Activated CD4-positive, alpha-beta T cell treated with anti-CD3 and anti-CD28 coated beads, Interleukin-2, amount 50 U/mL, for 4 hours (primary cell): ENCODE results near the gene EXOC3L1.

Experiments used
- DNase-seq, 2 experiments: peaks; one replicate each; pipeline ENCODE4 v3.0.0-alpha.2; 2020

The EXOC3L1 gene

DNA sequence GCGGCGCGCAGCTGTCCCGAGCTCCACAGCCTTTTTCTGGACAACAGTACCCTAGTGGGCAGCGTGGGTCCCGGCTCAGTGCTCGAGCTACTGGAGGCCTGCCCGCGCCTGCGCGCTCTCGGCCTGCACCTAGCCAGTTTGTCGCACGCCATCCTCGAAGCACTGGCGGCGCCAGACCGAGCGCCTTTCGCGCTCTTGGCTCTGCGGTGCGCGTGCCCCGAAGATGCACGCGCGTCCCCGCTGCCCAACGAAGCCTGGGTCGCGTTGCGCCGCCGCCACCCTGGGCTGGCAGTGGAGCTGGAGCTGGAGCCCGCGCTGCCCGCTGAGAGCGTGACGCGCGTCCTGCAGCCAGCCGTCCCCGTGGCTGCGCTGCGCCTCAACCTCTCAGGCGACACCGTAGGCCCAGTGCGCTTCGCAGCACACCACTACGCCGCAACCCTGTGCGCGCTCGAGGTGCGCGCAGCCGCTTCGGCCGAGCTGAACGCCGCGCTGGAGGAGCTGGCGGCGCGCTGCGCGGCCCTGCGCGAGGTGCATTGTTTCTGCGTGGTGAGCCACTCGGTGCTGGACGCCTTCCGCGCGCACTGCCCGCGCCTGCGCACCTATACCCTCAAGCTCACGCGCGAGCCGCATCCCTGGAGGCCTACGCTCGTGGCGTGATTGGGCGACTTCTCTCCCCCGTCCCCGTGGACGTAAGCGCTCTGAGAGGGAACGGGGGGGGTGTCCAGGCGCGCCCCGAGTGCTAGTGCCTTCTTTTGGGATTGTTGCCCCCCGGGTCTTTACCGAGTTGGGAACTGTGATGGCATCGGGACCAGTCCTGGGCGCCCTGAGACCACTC, 26.6 kb downstream of the EXOC3L1 start:
- DNase-seq: peak; percentile 27 to 33

DNA sequence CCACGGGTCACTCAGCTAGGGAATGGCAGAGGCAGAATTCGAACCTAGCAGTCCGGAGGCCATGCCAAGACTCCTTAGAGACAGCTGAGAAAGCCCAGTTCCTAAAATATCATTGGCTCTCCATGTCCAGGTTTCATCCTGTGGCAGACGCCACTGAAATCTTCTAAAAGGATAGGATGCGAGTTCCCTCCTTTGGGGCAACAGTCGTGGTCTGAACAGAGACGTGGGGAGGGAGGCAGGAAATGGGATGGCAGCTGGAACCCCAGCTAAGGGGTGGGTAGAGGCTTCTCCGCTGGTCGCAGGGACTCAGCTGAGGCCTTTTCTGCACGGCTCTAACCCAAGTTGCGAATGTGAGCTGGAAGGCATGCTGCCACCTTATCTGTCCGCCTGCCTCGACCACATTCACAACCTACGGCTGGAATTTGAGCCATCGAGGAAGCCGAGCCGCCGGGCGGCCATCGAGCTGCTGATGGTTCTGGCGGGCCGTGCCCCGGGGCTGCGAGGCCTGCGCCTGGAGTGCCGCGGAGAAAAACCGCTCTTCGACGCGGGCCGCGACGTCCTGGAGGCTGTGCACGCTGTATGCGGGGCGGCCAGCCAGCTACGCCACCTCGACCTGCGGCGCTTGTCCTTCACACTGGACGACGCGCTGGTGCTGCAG, 27.3 kb downstream of the EXOC3L1 start:
- no peak for DNase-seq

DNA sequence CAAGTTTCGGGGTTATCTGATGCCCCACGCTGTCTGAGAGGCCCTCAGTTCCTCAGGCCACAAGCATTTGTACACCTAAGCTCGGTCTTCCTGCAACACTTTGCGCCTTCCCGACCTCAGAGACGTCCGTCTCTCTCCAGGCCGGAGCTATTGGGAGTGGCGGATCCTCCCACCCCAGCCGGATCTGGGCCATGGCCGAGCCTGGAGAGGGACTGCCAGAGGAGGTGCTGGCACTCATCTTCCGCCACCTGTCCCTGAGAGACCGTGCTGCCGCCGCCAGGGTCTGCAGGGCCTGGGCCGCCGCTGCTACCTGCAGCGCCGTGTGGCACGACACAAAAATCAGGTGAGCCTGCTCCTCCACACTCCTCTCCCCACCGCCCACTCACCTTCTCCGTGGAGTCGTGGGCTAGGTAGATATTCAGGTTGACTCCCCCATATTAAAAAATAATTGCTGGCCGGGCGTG, 28.3 kb downstream of the EXOC3L1 start:
- no peak for DNase-seq

DNA sequence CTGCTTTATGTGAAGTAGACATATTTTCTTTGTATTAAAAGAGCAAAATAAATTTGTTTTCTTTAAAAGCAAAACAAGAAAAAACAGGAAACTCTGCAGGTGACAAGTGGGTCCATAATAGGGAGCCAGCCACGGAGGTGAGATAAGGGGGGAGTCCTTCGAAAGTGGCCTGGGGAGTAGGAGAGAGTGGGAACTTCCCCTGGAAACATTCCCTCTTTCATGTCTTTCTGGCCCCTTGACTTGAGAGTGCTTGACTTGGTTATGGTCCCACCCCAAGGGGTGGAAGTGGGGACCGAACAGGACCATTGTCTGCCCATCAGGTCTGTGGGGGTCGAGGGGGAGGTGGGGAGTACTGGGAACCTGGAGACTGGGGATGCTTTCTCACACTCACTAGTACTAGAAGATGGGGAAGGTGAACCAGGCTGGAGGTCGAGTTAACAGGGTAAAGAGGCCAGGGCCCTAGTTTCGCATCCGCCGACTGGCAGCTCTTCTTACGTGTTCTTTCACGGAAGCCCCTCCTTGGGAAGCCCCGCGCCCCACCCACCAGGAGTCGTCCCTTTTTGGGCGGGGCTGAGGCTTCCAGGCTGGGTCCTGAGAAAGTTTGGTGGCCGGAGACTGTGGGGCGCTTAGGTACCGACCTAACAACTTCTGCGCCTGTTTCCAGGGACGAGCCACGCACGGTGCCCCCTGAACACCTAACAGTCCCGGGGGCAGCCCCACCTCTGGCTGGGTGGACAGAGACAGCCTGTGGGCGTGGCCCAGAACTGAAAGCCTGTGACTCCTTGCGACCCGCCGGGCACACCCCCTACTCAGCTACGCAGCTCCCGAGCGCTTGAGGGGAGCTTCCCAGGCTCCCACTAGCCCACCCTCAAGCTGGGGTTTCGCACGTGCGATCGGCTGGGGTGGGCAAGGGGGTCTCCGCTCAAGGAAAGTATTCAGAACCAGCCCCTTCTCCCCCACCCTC, 31.0 kb downstream of the EXOC3L1 start:
- peak; percentile 79 to 80 for DNase-seq

DNA sequence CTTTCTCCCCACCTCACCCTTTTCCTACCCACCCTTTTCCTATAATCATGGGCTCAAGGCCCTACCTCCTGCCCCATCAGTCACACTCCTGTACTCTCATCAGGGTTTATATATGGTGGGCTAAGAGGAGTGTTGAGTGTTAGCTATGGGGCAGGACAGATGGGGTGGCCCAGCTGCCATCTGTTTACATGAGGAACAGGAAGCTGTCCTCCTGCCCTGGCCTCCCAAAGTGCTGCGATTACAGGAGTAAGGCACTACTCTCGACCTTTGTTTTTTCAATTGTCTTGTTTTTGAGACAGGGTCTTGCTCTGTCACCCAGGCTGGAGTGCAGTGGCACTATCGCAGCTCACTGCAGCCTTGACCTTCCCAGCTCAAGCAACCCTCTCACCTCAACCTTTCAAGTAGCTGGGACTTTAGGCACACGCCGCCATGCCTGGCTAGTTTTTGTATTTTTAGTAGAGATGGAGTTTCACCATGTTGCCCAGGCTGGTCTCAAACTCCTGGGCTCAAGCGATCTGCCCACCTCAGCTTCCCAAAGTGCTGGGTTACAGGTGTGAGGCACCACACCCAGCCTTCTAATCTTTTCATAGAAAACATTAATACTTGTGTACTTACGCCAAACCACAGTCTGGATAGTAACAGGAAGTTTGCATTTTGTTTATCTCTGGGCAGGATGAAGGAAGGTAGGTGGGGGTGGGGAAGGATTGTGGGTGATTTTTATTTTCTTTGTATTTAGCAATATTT, 31.9 kb downstream of the EXOC3L1 start:
- DNase-seq: no peak

DNA sequence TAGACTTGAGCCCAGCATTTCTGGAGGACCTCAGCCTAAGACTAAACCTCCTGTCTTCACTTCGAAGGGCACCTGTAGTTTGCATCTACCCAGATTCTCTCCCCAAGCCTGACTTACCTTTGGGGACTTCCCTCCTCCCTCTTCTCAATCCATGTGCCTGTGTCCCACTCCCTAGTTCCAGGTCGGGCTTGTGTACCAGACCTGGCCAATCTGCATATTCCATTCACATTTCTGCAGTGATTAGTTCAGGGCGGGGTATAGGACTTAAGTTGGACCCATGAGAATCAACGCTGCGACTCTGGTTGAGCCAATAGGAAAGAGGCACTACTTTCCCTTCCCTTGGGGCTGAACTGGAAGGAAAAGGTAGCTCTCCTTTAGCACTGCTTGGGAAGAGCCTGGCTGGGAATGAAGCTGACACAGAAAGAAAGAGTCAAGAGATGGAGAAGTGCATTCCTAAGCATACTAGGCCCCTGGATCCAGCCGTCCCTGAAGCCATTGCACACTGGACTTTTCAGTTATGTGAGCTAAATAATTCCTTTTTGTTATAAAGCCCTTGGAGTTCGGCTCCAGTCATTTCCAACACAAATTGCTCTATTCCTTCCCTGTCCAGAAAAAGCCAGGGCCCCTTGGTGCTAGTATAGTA, 32.7 kb downstream of the EXOC3L1 start:
- DNase-seq: no peak

DNA sequence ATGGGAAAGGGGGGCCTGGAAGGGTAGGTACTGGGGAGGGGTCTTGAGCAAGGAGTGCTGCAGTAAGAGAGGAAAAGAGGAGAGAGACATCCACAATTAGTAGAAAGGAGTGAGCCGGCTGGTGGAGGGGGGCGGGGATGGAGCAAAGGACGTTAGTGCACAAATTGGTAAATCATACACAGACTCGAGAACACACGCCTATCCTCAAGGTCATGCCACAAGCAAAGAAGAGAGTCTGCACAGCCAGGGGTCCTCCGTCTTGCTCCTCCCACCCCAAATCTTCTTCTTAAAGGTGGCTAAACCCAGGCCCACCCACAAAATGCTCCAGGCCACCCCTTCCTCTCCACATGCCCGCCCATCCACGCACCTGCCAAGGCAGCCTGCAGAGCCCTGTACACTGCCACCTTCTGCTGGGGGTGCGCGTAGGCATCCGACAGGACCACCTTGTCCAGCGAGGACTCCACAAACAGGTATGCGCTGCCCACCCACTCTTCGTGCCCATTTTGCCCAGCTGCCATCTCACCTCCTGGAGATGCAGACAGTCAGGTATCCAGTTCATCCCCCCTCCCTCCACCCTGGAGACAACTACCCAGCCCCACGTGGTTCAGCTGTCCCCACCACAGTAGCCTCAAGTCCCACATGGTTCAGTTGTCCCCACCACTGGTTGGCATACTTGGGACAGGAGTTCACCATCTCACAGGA, 33.6 kb downstream of the EXOC3L1 start:
- no peak for DNase-seq

DNA sequence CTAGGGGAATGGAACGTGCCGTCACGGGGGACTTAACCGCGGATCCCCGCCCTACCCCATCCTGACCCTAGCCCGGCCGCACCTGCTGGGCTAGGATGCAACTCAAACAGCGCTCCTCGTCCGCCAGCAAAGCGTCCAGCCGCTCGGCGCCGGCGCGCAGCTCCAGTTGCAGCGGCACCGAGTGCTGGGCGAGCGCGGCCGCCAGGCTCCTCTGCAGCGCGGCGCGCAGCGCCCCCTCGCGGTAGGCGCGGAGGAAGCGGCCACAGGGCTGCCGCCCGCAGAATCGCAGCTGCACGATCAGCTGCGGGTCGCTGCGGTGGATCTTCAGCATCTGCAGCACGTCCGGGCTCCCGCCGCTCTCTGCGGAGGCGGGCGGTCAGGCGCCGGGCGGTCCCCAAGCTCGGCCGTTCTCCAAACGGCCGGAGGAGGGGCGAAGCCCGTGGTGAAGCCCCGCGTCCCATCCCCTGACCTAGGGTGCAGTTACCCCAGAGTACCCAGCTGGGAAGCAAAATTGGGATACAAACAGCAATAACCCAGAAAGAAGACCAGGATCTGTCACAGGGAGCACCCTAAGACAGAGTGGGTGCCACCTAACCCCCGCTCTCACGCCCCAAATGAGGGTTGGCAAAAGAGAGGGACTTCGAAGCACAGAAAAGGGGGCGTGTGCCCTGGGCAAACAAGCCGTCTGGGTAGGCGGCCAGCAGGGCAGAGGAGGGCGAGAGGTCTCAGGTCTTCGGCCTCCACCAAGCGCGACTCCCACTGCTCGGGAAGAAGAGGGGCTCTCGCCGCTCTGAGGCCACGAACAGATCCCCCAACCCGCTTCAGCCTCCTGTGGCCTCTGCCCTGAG, 34.4 kb downstream of the EXOC3L1 start:
- peak; percentile 66 to 68 for DNase-seq

DNA sequence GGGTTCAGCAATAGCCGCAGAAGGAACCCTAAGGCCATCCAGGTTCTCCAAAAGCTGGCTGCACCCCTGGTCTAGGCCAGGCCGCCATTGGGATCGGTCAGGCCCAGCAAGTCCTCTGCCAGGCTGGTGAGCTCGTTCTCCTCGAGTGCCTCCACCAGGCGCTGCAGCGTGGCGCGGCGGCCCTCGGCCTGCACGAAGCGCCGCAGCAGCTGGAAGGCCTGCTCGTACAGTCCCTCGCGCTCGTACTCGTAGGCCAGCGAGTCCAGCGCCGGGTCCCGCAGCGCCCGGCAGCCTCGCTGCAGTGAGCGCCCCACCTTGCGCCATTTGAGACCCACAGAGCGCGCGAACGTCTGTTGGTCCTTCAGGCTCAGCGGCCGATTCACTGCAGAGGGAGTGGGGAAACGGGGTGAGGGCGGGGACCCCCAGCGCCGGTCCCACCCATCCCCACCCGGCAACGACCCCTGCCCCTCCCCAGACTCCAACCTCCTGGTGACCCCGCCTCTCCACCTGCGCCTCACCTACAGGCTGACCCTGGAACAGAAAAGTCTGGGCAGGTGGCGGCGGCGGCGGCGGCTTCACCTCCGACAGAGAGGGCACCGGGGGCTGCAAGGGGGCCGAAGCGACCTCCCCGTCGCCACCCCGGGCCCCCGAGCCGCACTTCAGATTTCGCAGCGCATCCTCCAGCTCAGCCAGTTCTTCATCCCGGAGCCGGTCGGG, 35.2 kb downstream of the EXOC3L1 start:
- no peak for DNase-seq

DNA sequence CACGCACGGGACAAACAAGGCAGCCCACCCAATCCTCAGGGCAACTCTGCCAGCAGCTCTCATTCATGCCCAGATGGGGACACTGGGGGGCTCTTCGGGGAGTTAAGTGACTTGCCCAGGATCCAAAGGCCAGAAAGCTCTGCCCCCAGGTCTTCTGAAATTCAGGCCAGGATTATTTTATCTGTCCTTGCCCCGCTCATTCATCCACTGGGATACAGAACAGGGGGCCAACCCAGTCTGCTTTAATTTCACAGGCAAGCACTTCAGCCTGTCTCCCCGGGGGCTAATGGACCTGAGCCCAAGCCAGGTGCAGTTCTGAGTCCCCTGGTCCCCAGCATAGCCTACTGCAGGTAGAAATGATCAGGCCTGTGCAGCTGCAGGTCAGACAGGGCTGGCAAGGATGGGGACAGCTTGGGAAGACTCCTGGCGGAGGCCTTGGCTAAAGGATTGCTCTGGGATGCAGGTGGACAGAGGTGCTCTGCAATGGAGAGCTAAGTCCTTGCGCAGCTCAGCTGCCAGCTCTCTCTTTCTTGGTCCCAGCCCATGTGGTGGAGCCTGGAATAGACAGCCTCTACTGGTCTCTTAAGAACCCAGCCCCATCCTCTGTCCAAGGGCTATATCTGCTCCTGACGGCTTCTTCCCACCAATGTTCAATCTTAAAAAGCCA, 38.4 kb downstream of the EXOC3L1 start:
- DNase-seq: no peak

DNA sequence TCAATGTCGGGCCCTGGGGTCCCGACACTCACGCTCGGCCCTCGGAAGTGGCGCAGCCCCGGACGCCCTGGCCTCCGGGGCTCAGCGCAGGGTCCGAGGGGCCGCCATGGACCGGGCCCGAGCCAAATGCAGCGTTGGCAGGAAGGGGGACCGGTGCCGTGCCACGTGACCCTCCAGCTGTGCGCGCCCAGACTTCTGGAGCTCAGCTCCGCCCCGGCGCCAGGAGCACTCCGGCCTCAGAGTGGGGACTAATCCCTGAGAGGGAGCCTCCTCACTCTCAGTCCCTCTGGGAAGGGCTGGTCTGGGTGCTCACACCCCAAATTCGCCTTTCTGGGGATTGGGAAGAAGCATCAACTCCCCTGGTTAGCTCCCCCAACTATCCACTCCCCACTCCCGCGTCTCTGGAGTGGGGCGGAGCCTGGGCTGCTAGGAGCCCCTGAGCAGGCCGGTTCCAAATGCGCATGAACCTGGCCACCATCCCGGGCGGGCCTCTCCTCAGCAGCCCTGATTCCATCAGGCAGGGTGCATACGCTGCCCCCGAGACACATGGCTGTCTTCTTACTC, 39.0 kb downstream of the EXOC3L1 start, which contains the start of gene B3GNT9:
Gene B3GNT9, minus strand, starts transcription at position 166 of the 564 bp plus-strand sequence. CDS start 513 bp downstream, outside the sequence.
- no peak for DNase-seq

DNA sequence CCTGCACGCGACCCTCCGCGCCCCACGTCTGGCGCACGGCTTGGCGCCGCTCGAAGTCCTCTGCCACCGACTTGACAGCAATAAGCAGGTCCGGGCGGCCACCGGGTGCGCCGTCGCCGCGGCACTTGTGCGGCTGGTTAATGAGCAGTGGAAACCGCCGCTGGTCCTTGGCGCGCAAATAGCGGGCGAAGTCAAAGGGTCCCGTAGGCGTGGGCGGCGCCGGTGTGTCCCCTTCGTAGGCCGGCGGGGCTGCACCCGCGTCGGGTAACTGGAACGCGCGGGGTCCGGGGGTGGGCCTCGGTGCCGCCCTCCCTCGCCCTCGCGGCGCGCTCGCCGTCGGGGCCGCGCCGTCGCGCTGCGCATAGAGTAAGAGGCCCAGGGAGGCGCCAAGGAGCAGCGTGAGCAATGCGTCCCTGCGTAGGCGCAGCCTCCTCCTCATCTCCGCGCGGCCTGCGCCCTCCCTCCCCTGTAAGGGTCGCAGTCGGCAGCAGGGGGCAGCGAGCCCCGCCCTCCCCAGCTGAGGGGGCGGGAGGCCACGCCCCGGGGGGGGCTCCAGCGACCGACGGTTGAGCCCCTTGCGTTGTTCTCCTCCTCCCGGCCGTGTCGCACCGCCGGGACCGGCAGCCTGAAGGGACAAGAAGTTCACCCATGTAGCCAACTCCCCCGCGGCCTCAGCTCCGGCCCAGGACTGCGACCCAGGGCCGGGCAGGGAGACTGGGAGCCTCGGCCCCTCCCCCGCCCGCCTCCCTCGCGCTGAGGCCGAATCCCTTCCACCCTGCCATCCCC, 39.7 kb downstream of the EXOC3L1 start:
- DNase-seq: peak; percentile 51 to 62

DNA sequence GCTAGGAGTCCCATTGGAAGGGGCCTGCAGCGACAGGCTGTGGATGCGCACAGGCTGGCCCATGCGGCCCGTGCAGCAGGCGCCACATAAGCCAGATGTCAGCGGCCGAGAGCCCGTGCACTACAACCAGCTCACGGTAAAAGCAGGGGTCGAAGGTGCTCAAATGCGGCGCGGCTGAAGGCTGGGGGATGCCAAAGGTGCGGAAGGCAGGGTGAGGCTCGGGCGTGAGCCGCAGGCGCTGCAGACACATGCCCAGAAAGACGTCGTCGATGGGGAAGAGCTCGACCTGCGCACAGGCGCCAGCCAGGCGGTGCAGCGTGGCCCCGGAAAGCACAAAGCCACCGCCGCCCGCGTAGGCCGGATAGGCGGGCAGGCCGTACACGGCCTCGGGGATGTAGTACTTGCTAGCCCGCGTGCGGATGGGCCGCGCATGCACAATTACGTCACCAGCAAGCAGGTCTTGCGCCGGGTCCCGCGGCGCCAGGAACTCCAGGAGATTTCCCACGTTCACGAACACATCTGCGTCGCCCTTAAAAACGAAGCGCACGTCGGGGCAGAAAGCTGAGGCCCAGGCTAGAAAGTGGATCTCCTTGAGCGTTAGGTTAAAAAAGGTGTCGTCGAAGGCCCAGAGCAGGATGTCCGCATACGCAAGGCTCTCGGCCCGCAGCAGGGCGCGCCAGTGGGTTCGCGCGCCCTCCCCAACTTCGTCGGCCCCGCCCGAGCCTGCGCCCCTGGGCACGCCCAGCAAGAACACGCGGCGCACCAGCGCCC, 40.5 kb downstream of the EXOC3L1 start:
- DNase-seq: no peak

DNA sequence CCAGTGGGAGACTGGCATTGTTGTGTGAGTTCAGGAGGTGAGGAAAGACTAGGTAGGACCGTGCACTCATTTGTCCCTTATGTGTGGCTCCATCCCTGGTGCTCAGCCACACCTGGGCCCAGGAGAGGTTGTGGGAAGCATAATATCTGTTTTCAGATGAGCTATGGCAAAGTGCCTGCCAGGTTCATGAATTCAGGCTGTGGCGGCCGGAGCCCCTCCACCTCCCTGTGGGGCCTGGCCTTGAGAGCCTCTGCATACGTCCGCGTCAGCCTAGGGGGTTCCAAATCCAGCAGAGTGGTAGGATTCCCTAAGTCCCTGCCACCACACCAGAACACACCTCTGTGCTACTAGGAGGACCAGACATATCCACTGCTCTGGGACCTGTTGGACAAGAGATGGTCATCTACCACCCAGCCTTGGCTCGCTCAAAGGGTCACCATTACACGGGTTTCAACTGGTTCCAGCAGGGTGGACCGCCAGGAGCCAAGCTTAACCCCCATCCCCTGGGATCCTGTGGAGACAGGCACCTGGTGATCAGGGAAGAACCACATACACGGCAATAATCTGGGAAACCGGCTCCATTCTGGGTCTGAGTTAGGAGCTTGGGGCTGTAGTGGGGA, 41.2 kb downstream of the EXOC3L1 start:
- DNase-seq: no peak

DNA sequence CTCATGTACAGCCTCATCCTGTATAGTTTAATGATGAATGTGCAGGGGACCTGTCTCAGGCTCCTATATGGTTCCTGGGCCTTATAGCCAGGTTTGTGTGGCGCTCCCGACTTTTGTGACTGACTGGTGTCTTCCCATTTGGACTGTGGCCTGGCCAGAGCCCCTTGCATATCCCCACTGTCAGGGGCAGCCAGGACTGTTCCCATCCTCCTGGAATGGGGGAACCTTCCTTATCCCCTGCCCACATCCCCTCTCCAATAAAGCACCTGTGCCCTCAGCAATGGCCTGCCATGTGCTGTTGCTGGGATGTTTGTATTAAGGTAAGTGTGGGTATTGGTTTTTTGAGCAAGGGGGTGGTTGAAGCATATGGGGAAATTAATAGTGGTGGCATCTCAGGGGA, 41.7 kb downstream of the EXOC3L1 start:
- DNase-seq: no peak

DNA sequence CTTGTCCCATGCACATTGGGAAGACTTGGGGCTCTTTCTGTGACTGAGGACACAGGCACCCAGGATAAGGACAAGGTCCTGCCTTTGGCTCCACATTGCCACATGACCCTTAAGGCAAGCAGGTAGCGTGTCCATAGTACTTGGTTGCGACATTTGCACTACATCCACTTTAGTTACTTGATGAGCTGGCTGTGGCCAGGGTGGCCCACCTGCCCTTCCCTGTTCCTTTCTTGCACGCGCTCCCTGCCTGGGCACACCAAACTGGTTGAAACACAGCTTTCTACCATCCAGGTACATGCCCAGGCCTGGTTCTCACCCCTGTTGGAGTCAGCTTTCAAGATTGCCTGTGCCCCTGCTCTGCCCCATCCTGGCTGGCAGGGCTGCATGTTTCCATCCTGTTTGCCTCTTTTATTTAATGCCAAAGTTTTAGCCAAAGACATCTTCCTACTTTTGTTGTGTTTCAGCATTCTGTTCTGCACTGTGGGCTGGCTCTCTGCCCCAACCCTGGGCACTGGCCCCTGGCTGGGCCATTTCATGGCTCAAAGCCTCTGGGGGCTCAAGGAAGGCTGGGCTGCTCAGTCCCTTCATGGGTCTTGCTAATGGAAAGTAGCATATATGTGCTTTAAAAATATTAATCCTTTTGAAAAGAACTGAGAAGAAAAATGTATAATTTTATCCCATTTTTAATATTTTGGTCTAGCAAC, 42.3 kb downstream of the EXOC3L1 start:
- no peak for DNase-seq
